Keratinocyte (primary cell): Measurements from ENCODE around the gene CST6. TPM values are rescaled to one million over a fixed set of nuclear protein-coding genes. Genes with fewer than 3 reads are reported as not detected.

ENCODE experiments used
- DNase-seq: peaks from one replicate; pipeline ENCODE4 v3.0.0-alpha.2; 2011; ENCODE audit warnings: low read depth, missing footprints, low spot score
- FAIRE-seq: peaks from 2 replicates; lab custom pipeline; 2011; peaks lifted over from hg19 to GRCh38; lab: Jason Lieb, UNC
- H2AFZ ChIP-seq: 2 replicates; pipeline ENCODE4 v1.6.0; 2012; ENCODE audit warnings: low read length, control low read depth, inconsistent platforms; ENCODE audit not compliant: control insufficient read depth
- H3K27ac ChIP-seq: 2 replicates; pipeline ENCODE4 v1.5.1; 2011; ENCODE audit warnings: low read length; ENCODE audit not compliant: control insufficient read depth, insufficient read depth
- H3K27me3 ChIP-seq: 3 replicates; pipeline ENCODE4 v1.6.0; 2011; ENCODE audit warnings: low read length; ENCODE audit not compliant: control insufficient read depth, insufficient read depth; ENCODE audit errors: extremely low read depth
- H3K36me3 ChIP-seq, 2 experiments: 2 replicates in 1 of 2; 3 replicates in 1 of 2; pipeline ENCODE4 v1.5.1; 2011; ENCODE audit warnings: low read length in 2 of 2, mild to moderate bottlenecking in 1 of 2; ENCODE audit not compliant: control insufficient read depth in 2 of 2, insufficient read depth in 2 of 2; ENCODE audit errors: extremely low read depth in 1 of 2
- H3K4me1 ChIP-seq: 3 replicates; pipeline ENCODE4 v1.5.1; 2011; ENCODE audit warnings: low read length; ENCODE audit not compliant: control insufficient read depth, insufficient read depth; ENCODE audit errors: extremely low read depth
- H3K4me2 ChIP-seq: 3 replicates; pipeline ENCODE4 v1.6.0; 2011; ENCODE audit warnings: low read depth, low read length; ENCODE audit not compliant: control insufficient read depth, insufficient read depth; ENCODE audit errors: extremely low read depth
- H3K4me3 ChIP-seq, 3 experiments: fragments of 200-600 bp in 1 of 3; sonication (generic) in 1 of 3; 2 replicates in 2 of 3; 3 replicates in 1 of 3; pipeline ENCODE4 v1.5.1; 2011 to 2016; ENCODE audit warnings: low read length in 3 of 3, mild to moderate bottlenecking in 3 of 3, control low read depth in 2 of 3, inconsistent platforms in 1 of 3, low read depth in 1 of 3, mixed read lengths in 1 of 3, mixed run types in 1 of 3, moderate library complexity in 1 of 3; ENCODE audit not compliant: control insufficient read depth in 2 of 3, insufficient read depth in 2 of 3; ENCODE audit errors: extremely low read depth in 1 of 3
- H3K79me2 ChIP-seq: 2 replicates; pipeline ENCODE4 v1.6.0; 2012; ENCODE audit warnings: low read length; ENCODE audit not compliant: control insufficient read depth, insufficient read depth
- H3K9ac ChIP-seq: 3 replicates; pipeline ENCODE4 v1.6.0; 2011; ENCODE audit warnings: low read length; ENCODE audit not compliant: control insufficient read depth, insufficient read depth; ENCODE audit errors: extremely low read depth
- H3K9me1 ChIP-seq: 3 replicates; pipeline ENCODE4 v1.6.0; 2011; ENCODE audit warnings: low read length; ENCODE audit not compliant: control insufficient read depth, insufficient read depth; ENCODE audit errors: extremely low read depth
- H3K9me3 ChIP-seq: 2 replicates; pipeline ENCODE4 v1.5.1; 2012; ENCODE audit warnings: low read depth, low read length; ENCODE audit not compliant: control insufficient read depth
- H4K20me1 ChIP-seq: 3 replicates; pipeline ENCODE4 v1.6.0; 2011; ENCODE audit warnings: low read length; ENCODE audit not compliant: control insufficient read depth, insufficient read depth; ENCODE audit errors: extremely low read depth
- CTCF ChIP-seq, 3 experiments: IDR thresholded peaks in 1 of 3; conservative IDR thresholded peaks in 1 of 3; optimal IDR thresholded peaks in 1 of 3; 2 replicates in 2 of 3; 3 replicates in 1 of 3; pipeline versions ENCODE3 to v1.5.1; 2011; ENCODE audit warnings: low read length in 3 of 3, mild to moderate bottlenecking in 3 of 3, moderate library complexity in 2 of 3, control low read depth in 1 of 3, inconsistent platforms in 1 of 3; ENCODE audit not compliant: insufficient read depth in 2 of 3; ENCODE audit errors: extremely low read depth in 1 of 3
- EZH2 ChIP-seq: IDR thresholded peaks from one replicate; pipeline ENCODE4 v1.6.1; 2012; ENCODE audit warnings: inconsistent platforms, mild to moderate bottlenecking, low read length, moderate library complexity
- dilution Hi-C: fragments of 300-500 bp; cut with MboI; formaldehyde crosslinking; loops from one replicate; pipeline ENCODE4 v1.7.0; 2020; ENCODE audit warnings: low sequenced_read_pairs; ENCODE audit not compliant: extremely low pct_ligation_motif_present
- polyA plus RNA-seq, 5 experiments: library from polyadenylated mRNA; depleted of rRNA in 3 of 5; stranded (reverse) in 3 of 5; stranded (forward) in 1 of 5; unstranded in 1 of 5; fragments of >200 nt; gene quantifications; 1 replicate in 1 of 5; 2 replicates in 3 of 5; 3 replicates in 1 of 5; pipeline versions ENCODE4 v1.2.1 to v1.2.3, GENCODE V29; 2011 to 2012; ENCODE audit warnings: missing spikeins in 2 of 5, low read depth in 1 of 5, low replicate concordance in 1 of 5

CST6 gene
- polyA plus RNA-seq, 1 donor (not counting 4 experiments of a cell fraction or from before 2014, with no cell fraction given), result 1.4 TPM

GRCh38 chr11:66037327-66037726, 25.5 kb downstream of the CST6 start:
- Histone ChIP-seq H3K4me3 (no peak overlapping the region), H3K4me1 (no peaks in the 10 kb centered on the region), H3K27me3 (peaks cover 6% of the 10 kb centered on the region), H4K20me1 (no peaks in the 10 kb centered on the region), H3K9me1 (no peaks in the 10 kb centered on the region), H3K4me2 (no peak overlapping the region), H3K79me2 (no peaks in the 10 kb centered on the region), H3K27ac (no peak overlapping the region), H2AFZ (no peak overlapping the region), H3K9me3 (no peaks in the 10 kb centered on the region), H3K9ac (no peak overlapping the region), H3K36me3 (no peaks in the 10 kb centered on the region)
- no peak for FAIRE-seq
- dilution Hi-C loops, result no loop called here
- DNase-seq, result no peak
- TF ChIP-seq EZH2, result no peak
- TF ChIP-seq CTCF (optimal IDR thresholded peaks at IDR 0.05 in 1 of 3, IDR thresholded peaks at IDR 0.05 in 1 of 3, conservative IDR thresholded peaks at IDR 0.05 in 1 of 3; ENCODE audit: extremely low read depth in 1 of 3, insufficient read depth in 2 of 3, low read length in 3 of 3), result no peak

GRCh38 chr11:66039765-66040164, 28.0 kb downstream of the CST6 start:
- no peak overlapping the region for H3K4me3 ChIP-seq
- dilution Hi-C loops, result no loop called here
- no peaks in the 10 kb centered on the region for H4K20me1 ChIP-seq

More at GRCh38 chr11:66039765-66040164, 28.0 kb downstream of the CST6 start:
- Histone ChIP-seq H3K9me1 (no peaks in the 10 kb centered on the region), H2AFZ (no peak overlapping the region), H3K79me2 (no peaks in the 10 kb centered on the region), H3K9ac (no peak overlapping the region), H3K4me2 (no peak overlapping the region), H3K27me3 (peaks cover 6% of the 10 kb centered on the region), H3K4me1 (no peaks in the 10 kb centered on the region), H3K36me3 (no peaks in the 10 kb centered on the region), H3K27ac (no peak overlapping the region), H3K9me3 (no peaks in the 10 kb centered on the region)
- no peak for FAIRE-seq
- no peak for TF ChIP-seq EZH2
- no peak for TF ChIP-seq CTCF (optimal IDR thresholded peaks at IDR 0.05 in 1 of 3, IDR thresholded peaks at IDR 0.05 in 1 of 3, conservative IDR thresholded peaks at IDR 0.05 in 1 of 3; ENCODE audit: extremely low read depth in 1 of 3, insufficient read depth in 2 of 3, low read length in 3 of 3)
- no peak for DNase-seq
